AG04449 (cell line): Measurements from ENCODE around the gene NNT.

Source experiments
- CTCF ChIA-PET: fragments of 350-600 bp; formaldehyde crosslinking; extraction: SDS; loops from one replicate; lab custom pipeline; 2021; ENCODE audit warnings: antibody characterized with exemption; lab: Yijun Ruan, JAX
- POLR2A ChIA-PET: fragments of 400-600, 350-600 bp; formaldehyde crosslinking; extraction: SDS; loops from one replicate; lab custom pipeline; 2020; ENCODE audit warnings: antibody characterized with exemption, inconsistent platforms; lab: Yijun Ruan, JAX
- DNase-seq: peaks from one replicate; pipeline ENCODE4 v3.0.0-alpha.2; 2010; ENCODE audit warnings: low read depth, low spot score
- H3K4me3 ChIP-seq: 2 replicates; pipeline ENCODE4 v1.5.1; 2011; ENCODE audit warnings: low read depth, mild to moderate bottlenecking, control low read depth, low read length
- CTCF ChIP-seq: IDR thresholded peaks from one replicate; pipeline ENCODE4 v1.5.1; 2011; ENCODE audit warnings: mild to moderate bottlenecking, moderate library complexity, low read length, control low read depth, inconsistent platforms; ENCODE audit not compliant: insufficient read depth; ENCODE audit errors: missing control alignments

Gene NNT

DNA sequence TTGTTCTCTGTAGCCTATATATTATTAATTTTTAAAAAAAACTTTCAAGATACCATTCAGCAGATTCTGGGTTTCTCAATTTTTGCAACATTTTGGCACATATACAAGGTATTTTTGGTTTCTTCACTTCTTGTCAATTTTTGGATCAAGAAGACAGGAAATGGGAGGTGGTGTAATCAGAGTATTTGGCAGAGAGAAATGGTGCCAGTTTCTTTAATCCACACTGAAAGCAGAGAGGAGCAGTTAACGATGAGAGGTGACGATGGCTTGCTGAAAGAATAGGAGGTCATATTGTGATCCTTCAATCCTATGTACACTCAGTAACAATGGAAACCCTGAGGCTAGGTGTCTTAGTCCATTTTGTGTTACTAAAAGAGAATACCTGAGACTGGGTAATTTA is 16.4 kb downstream of the NNT start:
- no peak for DNase-seq
- ChIA-PET CTCF (interaction anchor here (7.0 kb wide), 1 partner anchor 13 kb away, joined by 73 read pairs; no protein-coding TSS in a partner anchor), POLR2A (no interaction called here)
- no peak overlapping the region for H3K4me3 ChIP-seq
- TF ChIP-seq CTCF: no peak

DNA sequence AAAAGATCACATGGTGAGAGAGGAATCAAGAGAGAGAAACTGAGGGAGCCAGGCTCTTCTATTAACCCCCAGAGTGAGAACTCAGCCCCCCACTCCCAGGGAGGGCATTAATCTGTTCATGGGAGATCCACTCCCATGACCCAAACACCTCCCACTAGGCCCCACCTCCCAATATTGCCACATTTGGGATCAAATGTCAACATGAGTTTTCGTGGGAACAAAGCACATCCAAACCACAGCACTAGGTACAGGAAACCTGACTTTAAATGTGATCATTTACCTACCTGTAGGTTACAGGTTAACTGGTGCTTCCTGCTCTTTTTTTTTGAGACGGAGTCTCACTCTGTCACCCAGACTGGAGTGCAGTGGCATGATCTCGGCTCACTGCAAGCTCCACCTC is 16.9 kb downstream of the NNT start:
- no peak overlapping the region for H3K4me3 ChIP-seq
- DNase-seq: no peak
- no peak for TF ChIP-seq CTCF
- ChIA-PET POLR2A (no interaction called here), CTCF (interaction anchor here (7.0 kb wide), 1 partner anchor 12 kb away, joined by 73 read pairs; no protein-coding TSS in a partner anchor)

GRCh38 chr5:43620944-43621505 is 18.0 kb downstream of the NNT start:
- no peak for TF ChIP-seq CTCF
- ChIA-PET CTCF (interaction anchor here (1.1 to 7.0 kb wide), 3 partner anchors 11 to 1153 kb away, joined by 3 to 73 read pairs (median 3); no protein-coding TSS in a partner anchor), POLR2A (no interaction called here)
- H3K4me3 ChIP-seq: no peak overlapping the region
- DNase-seq: no peak

DNA sequence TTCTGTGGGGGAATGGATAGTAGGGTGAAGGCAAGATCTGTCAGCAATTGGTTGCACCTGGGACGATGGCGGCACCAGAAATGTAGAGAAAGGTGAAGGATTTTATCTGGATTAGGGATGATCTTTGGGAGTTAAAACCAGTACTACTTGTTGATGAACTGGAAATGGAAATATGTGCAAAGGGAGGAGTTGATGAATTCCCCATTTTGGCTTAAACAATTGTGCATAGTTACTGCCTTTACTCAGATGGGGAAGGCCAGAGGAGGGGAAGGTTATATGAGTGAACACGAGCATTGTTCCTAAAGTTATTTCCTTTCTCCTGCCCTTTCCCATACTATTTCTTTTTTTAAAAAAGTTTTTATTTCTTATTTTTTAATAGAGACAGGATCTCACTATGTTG is 19.1 kb downstream of the NNT start:
- no peak for TF ChIP-seq CTCF
- no peak for DNase-seq
- ChIA-PET POLR2A (no interaction called here), CTCF (interaction anchor here (0.6 to 7.0 kb wide), 3 partner anchors 10 to 1152 kb away, joined by 3 to 73 read pairs (median 4); no protein-coding TSS in a partner anchor)
- no peak overlapping the region for H3K4me3 ChIP-seq

GRCh38 chr5:43623048-43623680 is 20.2 kb downstream of the NNT start:
- no peak for DNase-seq
- H3K4me3 ChIP-seq: no peak overlapping the region
- CTCF ChIA-PET: interaction anchor here (7.0 kb wide), 1 partner anchor 9 kb away, joined by 73 read pairs; no protein-coding TSS in a partner anchor
- POLR2A ChIA-PET: no interaction called here
- no peak for TF ChIP-seq CTCF

- CTCF ChIA-PET: interaction anchor here (0.7 to 1.9 kb wide), 13 partner anchors 8 to 1147 kb away, joined by 3 to 10 read pairs (median 5); no protein-coding TSS in a partner anchor
- peak; percentile 79 for TF ChIP-seq CTCF
- no peak for DNase-seq
Measured at GRCh38 chr5:43627028-43627427, 24.0 kb downstream of the NNT start.

More at GRCh38 chr5:43627028-43627427, 24.0 kb downstream of the NNT start:
- H3K4me3 ChIP-seq: no peak overlapping the region
- POLR2A ChIA-PET: no interaction called here
